MM.1S (cell line): ENCODE data around the gene PLSCR4.

Source experiments
- DNase-seq: peaks from one replicate; pipeline ENCODE4 v3.0.0-alpha.2; 2015
- H2AFZ ChIP-seq: fragments of 300-600 bp; sonication (generic); 2 replicates; pipeline ENCODE4 v1.6.0; 2016; ENCODE audit warnings: antibody characterized with exemption, low read length
- H3F3A ChIP-seq: fragments of 300-600 bp; sonication (generic); 2 replicates; pipeline ENCODE4 v1.6.1; 2016; ENCODE audit warnings: mild to moderate bottlenecking, antibody characterized with exemption, low read length, moderate library complexity, mixed read lengths; ENCODE audit not compliant: insufficient read depth
- H3K27ac ChIP-seq: fragments of 300-600 bp; sonication (generic); 2 replicates; pipeline ENCODE4 v1.5.1; 2016; ENCODE audit warnings: mild to moderate bottlenecking, low read length
- H3K27me3 ChIP-seq: fragments of 300-600 bp; sonication (generic); replicated peaks from 2 replicates; pipeline ENCODE4 v1.6.0; 2016; ENCODE audit warnings: low read length; ENCODE audit not compliant: insufficient read depth
- H3K36me3 ChIP-seq: fragments of 300-600 bp; sonication (generic); replicated peaks from 2 replicates; pipeline ENCODE4 v1.6.1; 2016; ENCODE audit warnings: mild to moderate bottlenecking, low read length, mixed read lengths; ENCODE audit not compliant: insufficient read depth
- H3K4me1 ChIP-seq: fragments of 300-600 bp; sonication (generic); 2 replicates; pipeline ENCODE4 v1.6.1; 2016; ENCODE audit warnings: low read length, mixed read lengths
- H3K4me2 ChIP-seq: fragments of 300-600 bp; sonication (generic); 2 replicates; pipeline ENCODE4 v1.6.0; 2016; ENCODE audit warnings: low read depth, low read length
- H3K4me3 ChIP-seq: fragments of 300-600 bp; sonication (generic); 2 replicates; pipeline ENCODE4 v1.5.1; 2016; ENCODE audit warnings: low read length, mixed read lengths
- H3K79me2 ChIP-seq: fragments of 300-600 bp; sonication (generic); 2 replicates; pipeline ENCODE4 v1.6.1; 2016; ENCODE audit warnings: mixed run types, low read length, mixed read lengths
- H3K9ac ChIP-seq: fragments of 300-600 bp; sonication (generic); 2 replicates; pipeline ENCODE4 v1.6.1; 2016; ENCODE audit warnings: low read length, mixed read lengths
- H3K9me2 ChIP-seq: fragments of 300-600 bp; sonication (generic); replicated peaks from 2 replicates; pipeline ENCODE4 v1.6.1; 2016; ENCODE audit warnings: mild to moderate bottlenecking, low read length, mixed read lengths; ENCODE audit not compliant: insufficient read depth
- H3K9me3 ChIP-seq: fragments of 300-600 bp; sonication (generic); replicated peaks from 2 replicates; pipeline ENCODE4 v1.6.1; 2016; ENCODE audit warnings: mild to moderate bottlenecking, low read length, mixed read lengths; ENCODE audit not compliant: insufficient read depth
- H4K20me1 ChIP-seq: fragments of 300-600 bp; sonication (generic); 2 replicates; pipeline ENCODE4 v1.6.1; 2016; ENCODE audit warnings: mild to moderate bottlenecking, low read length, moderate library complexity, mixed read lengths; ENCODE audit not compliant: insufficient read depth
- CTCF ChIP-seq: fragments of 300-600 bp; sonication (generic); IDR thresholded peaks from 2 replicates; pipeline ENCODE4 v1.5.1; 2016; ENCODE audit warnings: antibody characterized with exemption, low read length, mixed read lengths
- EZH2 ChIP-seq: fragments of 300-600 bp; sonication (generic); optimal IDR thresholded peaks from 2 replicates; pipeline ENCODE3; 2017; ENCODE audit warnings: low read depth, mild to moderate bottlenecking, antibody characterized with exemption, low read length, mixed read lengths
- EZH2phosphoT487 ChIP-seq: fragments of 300-600 bp; sonication (generic); IDR thresholded peaks from 2 replicates; pipeline ENCODE4 v1.6.1; 2018; ENCODE audit warnings: antibody characterized with exemption, low read length

PLSCR4 gene

GRCh38 chr3:146178006-146178689 is 72.8 kb downstream of the PLSCR4 start:
- Histone ChIP-seq H3K27me3 (no peaks in the 10 kb centered on the region), H3K4me3 (no peak overlapping the region), H3F3A (no peaks in the 10 kb centered on the region), H4K20me1 (no peaks in the 10 kb centered on the region), H3K79me2 (no peaks in the 10 kb centered on the region), H3K36me3 (no peaks in the 10 kb centered on the region), H3K9me3 (no peaks in the 10 kb centered on the region), H3K9ac (no peak overlapping the region), H3K27ac (no peak overlapping the region), H3K4me1 (no peaks in the 10 kb centered on the region), H2AFZ (no peak overlapping the region), H3K9me2 (no peaks in the 10 kb centered on the region), H3K4me2 (no peak overlapping the region)
- TF ChIP-seq CTCF (no peak), EZH2 (no peak), EZH2phosphoT487 (no peak)
- no peak for DNase-seq

- no peaks in the 10 kb centered on the region for H3K4me1 ChIP-seq
- no peak overlapping the region for H3K27ac ChIP-seq
- H3K9me2 ChIP-seq, result no peaks in the 10 kb centered on the region
- TF ChIP-seq CTCF (no peak), EZH2phosphoT487 (no peak), EZH2 (no peak)
- no peak overlapping the region for H3K4me2 ChIP-seq
- DNase-seq, result no peak
- H4K20me1 ChIP-seq, result no peaks in the 10 kb centered on the region
- no peak overlapping the region for H2AFZ ChIP-seq
- no peak overlapping the region for H3K9ac ChIP-seq
- no peaks in the 10 kb centered on the region for H3K79me2 ChIP-seq
- no peak overlapping the region for H3K4me3 ChIP-seq
- H3F3A ChIP-seq, result no peaks in the 10 kb centered on the region
- H3K36me3 ChIP-seq, result no peaks in the 10 kb centered on the region
- H3K27me3 ChIP-seq, result no peaks in the 10 kb centered on the region
- H3K9me3 ChIP-seq, result no peaks in the 10 kb centered on the region
These were observed 73.4 kb downstream of the PLSCR4 start for GRCh38 chr3:146177519-146177918.

GRCh38 chr3:146177072-146177471 is 73.8 kb downstream of the PLSCR4 start:
- TF ChIP-seq CTCF (no peak), EZH2 (no peak), EZH2phosphoT487 (no peak)
- no peaks in the 10 kb centered on the region for H3K9me3 ChIP-seq
- H3K9ac ChIP-seq, result no peak overlapping the region
- H3K27me3 ChIP-seq, result no peaks in the 10 kb centered on the region
- no peaks in the 10 kb centered on the region for H3K79me2 ChIP-seq
- no peak overlapping the region for H2AFZ ChIP-seq
- H3K27ac ChIP-seq, result no peak overlapping the region
- no peaks in the 10 kb centered on the region for H3K36me3 ChIP-seq
- no peaks in the 10 kb centered on the region for H3K4me1 ChIP-seq
- no peaks in the 10 kb centered on the region for H4K20me1 ChIP-seq
- H3K4me3 ChIP-seq, result no peak overlapping the region
- H3K4me2 ChIP-seq, result no peak overlapping the region
- DNase-seq, result no peak
- H3K9me2 ChIP-seq, result no peaks in the 10 kb centered on the region
- H3F3A ChIP-seq, result no peaks in the 10 kb centered on the region
